ENCODE results near the gene PRSS2. TPM values are rescaled to one million over a fixed set of nuclear protein-coding genes. Genes with fewer than 3 reads are reported as not detected.
A peak's percentile ranks its signal among the peaks of the same experiment; 100 is the strongest.

The PRSS2 gene
- total RNA-seq, 2 experiments from 2014 or later: not detected

- H3K4me1 Mint-ChIP-seq (ENCODE audit: low read depth): peaks cover 88% of the 10 kb centered on the region
- peaks cover 73% of the 10 kb centered on the region for H3K36me3 ChIP-seq (ENCODE audit: insufficient read depth, low read length)
- peak overlapping the region; percentile 95 to 99 for H3K27ac ChIP-seq (ENCODE audit: low read depth in 1 of 2, low read length in 2 of 2)
- H3K27me3 Mint-ChIP-seq: no peaks in the 10 kb centered on the region
- H3K36me3 Mint-ChIP-seq (ENCODE audit: low read depth): peaks cover 83% of the 10 kb centered on the region
- TF ChIP-seq CTCF (IDR thresholded peaks at IDR 0.05): no peak
- CTCF ChIA-PET: interaction anchor here (14.4 kb wide), 1 partner anchor 8 kb away, joined by 135 read pairs; no protein-coding TSS in a partner anchor
- DNase-seq (peak in 4 of 14 experiments; percentile 20 to 32 (median 30)), ATAC-seq (ENCODE audit: poor library complexity) (no peak)
- H3K4me3 ChIP-seq (ENCODE audit: low read length): peak overlapping the region; percentile 100
- POLR2A ChIA-PET: interaction anchor here (0.9 to 30.9 kb wide), 3 partner anchors 5 to 501 kb away, joined by 3 to 5733 read pairs (median 5733); no protein-coding TSS in a partner anchor
- no peaks in the 10 kb centered on the region for H3K27me3 ChIP-seq (ENCODE audit: control insufficient read depth in 1 of 2, insufficient read depth in 2 of 2, low read length in 2 of 2)
- H3K27ac Mint-ChIP-seq: peak overlapping the region; percentile 98
- peaks cover 80% of the 10 kb centered on the region for H3K4me1 ChIP-seq (ENCODE audit: insufficient read depth, low read length)
- H3K4me3 Mint-ChIP-seq: peak overlapping the region; percentile 86
- no peaks in the 10 kb centered on the region for H3K9me3 Mint-ChIP-seq
- no peaks in the 10 kb centered on the region for H3K9me3 ChIP-seq (ENCODE audit: control insufficient read depth in 1 of 2, insufficient read depth in 1 of 2, low read length in 2 of 2)
- intact Hi-C loops (cut with DNase I, micrococcal nuclease): no loop called here
These were observed 31.0 kb downstream of the PRSS2 start for GRCh38 chr7:142801601-142802295.

GRCh38 chr7:142802301-142802700 lies 31.5 kb downstream of the PRSS2 start:
- Mint-ChIP-seq H3K27ac (peak overlapping the region; percentile 98), H3K4me1 (ENCODE audit: low read depth) (peaks cover 94% of the 10 kb centered on the region), H3K27me3 (no peaks in the 10 kb centered on the region), H3K36me3 (ENCODE audit: low read depth) (peaks cover 80% of the 10 kb centered on the region), H3K4me3 (peak overlapping the region; percentile 86), H3K9me3 (no peaks in the 10 kb centered on the region)
- Histone ChIP-seq H3K4me1 (ENCODE audit: insufficient read depth, low read length) (peaks cover 86% of the 10 kb centered on the region), H3K4me3 (ENCODE audit: low read length) (peak overlapping the region; percentile 100), H3K36me3 (ENCODE audit: insufficient read depth, low read length) (peaks cover 68% of the 10 kb centered on the region), H3K27ac (ENCODE audit: low read depth in 1 of 2, low read length in 2 of 2) (peak overlapping the region; percentile 95 to 99), H3K27me3 (ENCODE audit: control insufficient read depth in 1 of 2, insufficient read depth in 2 of 2, low read length in 2 of 2) (no peaks in the 10 kb centered on the region), H3K9me3 (ENCODE audit: control insufficient read depth in 1 of 2, insufficient read depth in 1 of 2, low read length in 2 of 2) (no peaks in the 10 kb centered on the region)
- POLR2A ChIA-PET: interaction anchor here (22.8 to 30.9 kb wide), 2 partner anchors 5 to 10 kb away, joined by 5733 read pairs; no protein-coding TSS in a partner anchor
- intact Hi-C loops (cut with DNase I, micrococcal nuclease): no loop called here
- no peak for TF ChIP-seq CTCF (IDR thresholded peaks at IDR 0.05)
- DNase-seq: peak in 3 of 14 experiments; percentile 7 to 24 (median 11)
- no peak for ATAC-seq (ENCODE audit: poor library complexity)
- CTCF ChIA-PET: no interaction called here

- DNase-seq (peak in 3 of 14 experiments; percentile 11 to 21 (median 11)), ATAC-seq (ENCODE audit: poor library complexity) (no peak)
- ChIA-PET CTCF (no interaction called here), POLR2A (interaction anchor here (0.6 to 30.9 kb wide), 6 partner anchors 9 to 504 kb away, joined by 3 to 5733 read pairs (median 3); no protein-coding TSS in a partner anchor)
- peak overlapping the region; percentile 98 for H3K27ac Mint-ChIP-seq
- TF ChIP-seq CTCF (IDR thresholded peaks at IDR 0.05): no peak
- H3K9me3 Mint-ChIP-seq: no peaks in the 10 kb centered on the region
- H3K27ac ChIP-seq (ENCODE audit: low read depth in 1 of 2, low read length in 2 of 2): peak overlapping the region; percentile 95 to 99
- H3K27me3 ChIP-seq (ENCODE audit: control insufficient read depth in 1 of 2, insufficient read depth in 2 of 2, low read length in 2 of 2): no peaks in the 10 kb centered on the region
- H3K4me3 ChIP-seq (ENCODE audit: low read length): no peak overlapping the region
- H3K36me3 ChIP-seq (ENCODE audit: insufficient read depth, low read length): peaks cover 53% of the 10 kb centered on the region
- intact Hi-C loops (cut with DNase I, micrococcal nuclease): no loop called here
- H3K9me3 ChIP-seq (ENCODE audit: control insufficient read depth in 1 of 2, insufficient read depth in 1 of 2, low read length in 2 of 2): no peaks in the 10 kb centered on the region
- peaks cover 74% of the 10 kb centered on the region for H3K36me3 Mint-ChIP-seq (ENCODE audit: low read depth)
- peaks cover 99% of the 10 kb centered on the region for H3K4me1 ChIP-seq (ENCODE audit: insufficient read depth, low read length)
- peaks cover 98% of the 10 kb centered on the region for H3K4me1 Mint-ChIP-seq (ENCODE audit: low read depth)
- peak overlapping the region; percentile 79 for H3K4me3 Mint-ChIP-seq
- no peaks in the 10 kb centered on the region for H3K27me3 Mint-ChIP-seq
These were observed 33.1 kb downstream of the PRSS2 start for GRCh38 chr7:142803901-142804300.
